ENCODE data around the gene TRPC4. TPM values are rescaled to one million over a fixed set of nuclear protein-coding genes. Genes with fewer than 3 reads are reported as not detected.

Gene TRPC4
- total and polyA plus RNA-seq, 7 donors: 0.64 to 11.8 (median 9.4) TPM; not detected in 1

GRCh38 chr13:37666036-37666435 lies 203.5 kb downstream of the TRPC4 start:
- Histone ChIP-seq H3K4me3 (no peak overlapping the region), H3K36me3 (no peaks in the 10 kb centered on the region), H3K27me3 (no peaks in the 10 kb centered on the region), H3K9me3 (no peaks in the 10 kb centered on the region), H3K27ac (no peak overlapping the region), H3K4me1 (no peaks in the 10 kb centered on the region)
- 30 to 68% methylated on average over 2 of the region's 2 CpGs for WGBS, 2 donors
- intact Hi-C loops (cut with DNase I): no loop called here
- DNase-seq: no peak
- TF ChIP-seq, protein P1, sequence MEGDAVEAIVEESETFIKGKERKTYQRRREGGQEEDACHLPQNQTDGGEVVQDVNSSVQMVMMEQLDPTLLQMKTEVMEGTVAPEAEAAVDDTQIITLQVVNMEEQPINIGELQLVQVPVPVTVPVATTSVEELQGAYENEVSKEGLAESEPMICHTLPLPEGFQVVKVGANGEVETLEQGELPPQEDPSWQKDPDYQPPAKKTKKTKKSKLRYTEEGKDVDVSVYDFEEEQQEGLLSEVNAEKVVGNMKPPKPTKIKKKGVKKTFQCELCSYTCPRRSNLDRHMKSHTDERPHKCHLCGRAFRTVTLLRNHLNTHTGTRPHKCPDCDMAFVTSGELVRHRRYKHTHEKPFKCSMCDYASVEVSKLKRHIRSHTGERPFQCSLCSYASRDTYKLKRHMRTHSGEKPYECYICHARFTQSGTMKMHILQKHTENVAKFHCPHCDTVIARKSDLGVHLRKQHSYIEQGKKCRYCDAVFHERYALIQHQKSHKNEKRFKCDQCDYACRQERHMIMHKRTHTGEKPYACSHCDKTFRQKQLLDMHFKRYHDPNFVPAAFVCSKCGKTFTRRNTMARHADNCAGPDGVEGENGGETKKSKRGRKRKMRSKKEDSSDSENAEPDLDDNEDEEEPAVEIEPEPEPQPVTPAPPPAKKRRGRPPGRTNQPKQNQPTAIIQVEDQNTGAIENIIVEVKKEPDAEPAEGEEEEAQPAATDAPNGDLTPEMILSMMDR (IDR thresholded peaks at IDR 0.05): no peak
- TF ChIP-seq EP300 (IDR thresholded peaks at IDR 0.05) (no peak), POLR2A (IDR thresholded peaks at IDR 0.05) (no peak), POLR2AphosphoS5 (IDR thresholded peaks at IDR 0.05) (no peak)

GRCh38 chr13:37665420-37665819 lies 204.2 kb downstream of the TRPC4 start:
- H3K27me3 ChIP-seq: no peaks in the 10 kb centered on the region
- intact Hi-C loops (cut with DNase I): no loop called here
- H3K4me3 ChIP-seq: no peak overlapping the region
- no peak for DNase-seq
- peaks cover 0 to under 1% (median 0%) of the 10 kb centered on the region in 4 donors for H3K36me3 ChIP-seq
- 64 to 76% methylated on average over 2 of the region's 2 CpGs for WGBS, 2 donors
- H3K4me1 ChIP-seq: no peaks in the 10 kb centered on the region
- no peaks in the 10 kb centered on the region for H3K9me3 ChIP-seq
- TF ChIP-seq EP300 (IDR thresholded peaks at IDR 0.05): no peak
- TF ChIP-seq POLR2AphosphoS5 (IDR thresholded peaks at IDR 0.05): no peak
- TF ChIP-seq, protein P1 (IDR thresholded peaks at IDR 0.05): no peak
- no peak for TF ChIP-seq POLR2A (IDR thresholded peaks at IDR 0.05)
- H3K27ac ChIP-seq: no peak overlapping the region

DNA sequence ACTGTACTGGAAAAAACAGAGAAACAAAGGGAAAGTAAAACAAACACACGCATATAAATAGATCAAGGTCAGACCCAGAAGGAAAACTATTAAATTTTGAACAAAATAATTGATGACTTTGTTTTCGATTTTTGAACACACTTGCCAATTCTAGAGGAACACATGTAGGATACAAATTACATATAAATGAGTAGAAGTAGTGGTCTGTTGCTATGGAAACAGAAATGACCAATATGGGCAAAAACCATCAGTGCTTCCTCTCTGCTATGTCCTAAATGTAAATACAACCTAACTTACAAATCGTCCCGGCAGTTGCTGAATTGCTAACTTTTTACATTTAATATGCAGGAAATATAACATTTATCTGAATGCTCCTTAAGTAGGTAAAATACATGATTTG lies 205.8 kb downstream of the TRPC4 start:
- H3K27ac ChIP-seq: no peak overlapping the region
- TF ChIP-seq POLR2A (IDR thresholded peaks at IDR 0.05) (no peak), POLR2AphosphoS5 (IDR thresholded peaks at IDR 0.05) (no peak), EP300 (IDR thresholded peaks at IDR 0.05) (no peak)
- TF ChIP-seq, protein P1 (IDR thresholded peaks at IDR 0.05): no peak
- intact Hi-C loops (cut with DNase I): no loop called here
- DNase-seq: no peak
- H3K9me3 ChIP-seq: no peaks in the 10 kb centered on the region
- 78 to 86% methylated on average over 4 of the region's 4 CpGs for WGBS, 2 donors
- no peaks in the 10 kb centered on the region for H3K27me3 ChIP-seq
- H3K4me3 ChIP-seq: no peak overlapping the region
- H3K4me1 ChIP-seq: no peaks in the 10 kb centered on the region
- peaks cover 0 to 2% (median 0%) of the 10 kb centered on the region in 4 donors for H3K36me3 ChIP-seq

- Histone ChIP-seq H3K36me3 (peaks cover 0 to 2% (median 0%) of the 10 kb centered on the region in 4 donors), H3K27me3 (no peaks in the 10 kb centered on the region), H3K4me1 (no peaks in the 10 kb centered on the region), H3K4me3 (no peak overlapping the region), H3K27ac (no peak overlapping the region), H3K9me3 (no peaks in the 10 kb centered on the region)
- intact Hi-C loops (cut with DNase I): no loop called here
- WGBS, 2 donors: 57 to 64% methylated on average over 3 of the region's 3 CpGs
- TF ChIP-seq EP300 (IDR thresholded peaks at IDR 0.05): no peak
- TF ChIP-seq, protein P1 (IDR thresholded peaks at IDR 0.05): no peak
- no peak for TF ChIP-seq POLR2AphosphoS5 (IDR thresholded peaks at IDR 0.05)
- no peak for TF ChIP-seq POLR2A (IDR thresholded peaks at IDR 0.05)
- DNase-seq: no peak
Observed at GRCh38 chr13:37662624-37663023, 206.9 kb downstream of the TRPC4 start.

DNA sequence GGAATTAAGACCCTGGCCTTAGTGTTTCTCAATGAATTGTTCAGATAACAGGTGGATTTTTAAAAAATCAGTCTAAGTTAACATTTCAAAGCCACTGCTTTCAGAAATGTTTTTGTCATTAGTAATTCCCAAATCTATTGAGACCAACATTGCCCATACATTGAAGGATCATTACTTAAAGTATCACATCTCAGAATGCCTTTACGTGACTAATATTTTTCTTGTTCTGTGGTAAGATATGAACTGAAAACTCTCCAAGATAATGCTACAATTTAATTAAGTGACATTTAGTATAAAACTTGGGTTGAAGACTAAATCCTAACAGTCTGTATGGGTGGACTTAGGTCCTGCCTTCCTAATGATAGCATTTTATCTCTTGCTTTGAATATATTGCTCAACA lies 211.6 kb downstream of the TRPC4 start:
- H3K9me3 ChIP-seq: no peaks in the 10 kb centered on the region
- no peak overlapping the region for H3K27ac ChIP-seq
- peaks cover 0 to 12% (median 0%) of the 10 kb centered on the region in 4 donors for H3K4me1 ChIP-seq
- H3K4me3 ChIP-seq: no peak overlapping the region
- H3K27me3 ChIP-seq: no peaks in the 10 kb centered on the region
- no peak for DNase-seq
- intact Hi-C loops (cut with DNase I): no loop called here
- TF ChIP-seq, protein P1 (IDR thresholded peaks at IDR 0.05): no peak
- TF ChIP-seq POLR2AphosphoS5 (IDR thresholded peaks at IDR 0.05): no peak
- TF ChIP-seq EP300 (IDR thresholded peaks at IDR 0.05): no peak
- TF ChIP-seq POLR2A (IDR thresholded peaks at IDR 0.05): no peak
- peaks cover 0 to 2% (median 0%) of the 10 kb centered on the region in 4 donors for H3K36me3 ChIP-seq
- 92 to 98% methylated on average over 1 of the region's 1 CpG for WGBS, 2 donors
